Stimulated activated memory B cell treated with anti-CD40 and anti-IgM and Interleukin-4, amounts not matched to agents 10 μg/mL and 1 μg/mL and 100 μg/mL, for 72 hours (primary cell): ENCODE measurements around the gene FBXO21.
"Not testable (repeated sequence)": the region's sequence is repeated elsewhere in the genome, so short reads cannot be mapped to it uniquely, and the experiment has no call there.

ENCODE experiments used
- ATAC-seq: fragments of 150-1000 bp; cut with Tn5 transposase; 2 replicates; pipeline ENCODE4 v1.10.0; 2021
- H3K27ac Mint-ChIP-seq: one replicate; pipeline ENCODE4 v1.8.0; 2022; ENCODE audit warnings: mild to moderate bottlenecking, mixed read lengths
- H3K27me3 Mint-ChIP-seq: one replicate; pipeline ENCODE4 v1.8.0; 2022; ENCODE audit warnings: mixed read lengths
- H3K36me3 Mint-ChIP-seq: one replicate; pipeline ENCODE4 v1.8.0; 2022; ENCODE audit warnings: mixed read lengths
- H3K4me1 Mint-ChIP-seq: one replicate; pipeline ENCODE4 v1.8.0; 2022; ENCODE audit warnings: mixed read lengths
- H3K4me3 Mint-ChIP-seq: one replicate; pipeline ENCODE4 v1.8.0; 2022; ENCODE audit warnings: mild to moderate bottlenecking, moderate library complexity, mixed read lengths
- H3K9me3 Mint-ChIP-seq: one replicate; pipeline ENCODE4 v1.8.0; 2022; ENCODE audit warnings: mixed read lengths

The FBXO21 gene

GRCh38 chr12:117190210-117190781 lies at the start of gene FBXO21:
Gene FBXO21 (minus strand): TSS chr12:117190470. CDS start chr12:117190456, 14 bp downstream.
- Mint-ChIP-seq H3K9me3 (no peaks in the 10 kb centered on the region), H3K4me3 (peak within 1 kb of the TSS; percentile 89), H3K36me3 (peaks cover 7% of the 10 kb centered on the region), H3K27me3 (peaks cover 10% of the 10 kb centered on the region), H3K27ac (peak within 1 kb of the TSS; percentile 83), H3K4me1 (peaks cover 21% of the 10 kb centered on the region)
- ATAC-seq: peak; percentile 96

GRCh38 chr12:117236456-117237001 lies 46.3 kb upstream of the FBXO21 start:
- Mint-ChIP-seq H3K27me3 (peaks cover 33% of the 10 kb centered on the region), H3K4me1 (no peaks in the 10 kb centered on the region), H3K27ac (no peak overlapping the region), H3K4me3 (no peak overlapping the region), H3K9me3 (peaks cover 2% of the 10 kb centered on the region), H3K36me3 (no peaks in the 10 kb centered on the region)
- ATAC-seq: no peak

GRCh38 chr12:117235261-117235660 lies 45.0 kb upstream of the FBXO21 start:
- no peak overlapping the region for H3K27ac Mint-ChIP-seq
- H3K36me3 Mint-ChIP-seq: no peaks in the 10 kb centered on the region
- ATAC-seq: no peak
- no peak overlapping the region for H3K4me3 Mint-ChIP-seq
- peaks cover 2% of the 10 kb centered on the region for H3K9me3 Mint-ChIP-seq
- peaks cover 40% of the 10 kb centered on the region for H3K27me3 Mint-ChIP-seq
- no peaks in the 10 kb centered on the region for H3K4me1 Mint-ChIP-seq

- peaks cover 48% of the 10 kb centered on the region for H3K27me3 Mint-ChIP-seq
- peaks cover 2% of the 10 kb centered on the region for H3K9me3 Mint-ChIP-seq
- H3K27ac Mint-ChIP-seq: no peak overlapping the region
- H3K4me3 Mint-ChIP-seq: no peak overlapping the region
- ATAC-seq: no peak
- no peaks in the 10 kb centered on the region for H3K36me3 Mint-ChIP-seq
- H3K4me1 Mint-ChIP-seq: no peaks in the 10 kb centered on the region
These were observed 44.2 kb upstream of the FBXO21 start for GRCh38 chr12:117234441-117234840.

- H3K27me3 Mint-ChIP-seq: peaks cover 62% of the 10 kb centered on the region
- no peak overlapping the region for H3K4me3 Mint-ChIP-seq
- H3K4me1 Mint-ChIP-seq: no peaks in the 10 kb centered on the region
- H3K36me3 Mint-ChIP-seq: no peaks in the 10 kb centered on the region
- H3K27ac Mint-ChIP-seq: no peak overlapping the region
- peaks cover 2% of the 10 kb centered on the region for H3K9me3 Mint-ChIP-seq
- no peak for ATAC-seq
These were observed 41.5 kb upstream of the FBXO21 start for GRCh38 chr12:117231750-117232149.

- peaks cover 41% of the 10 kb centered on the region for H3K27me3 Mint-ChIP-seq
These were observed 38.0 kb upstream of the FBXO21 start for GRCh38 chr12:117228239-117228638.

GRCh38 chr12:117227000-117227653 lies 36.9 kb upstream of the FBXO21 start:
- H3K4me3 Mint-ChIP-seq: no peak overlapping the region
- H3K27ac Mint-ChIP-seq: no peak overlapping the region
- peaks cover 36% of the 10 kb centered on the region for H3K27me3 Mint-ChIP-seq

More at GRCh38 chr12:117228239-117228638, 38.0 kb upstream of the FBXO21 start:
- H3K4me3 Mint-ChIP-seq: no peak overlapping the region
- no peaks in the 10 kb centered on the region for H3K36me3 Mint-ChIP-seq
- H3K4me1 Mint-ChIP-seq: no peaks in the 10 kb centered on the region
- H3K27ac Mint-ChIP-seq: no peak overlapping the region
- no peak for ATAC-seq
- no peaks in the 10 kb centered on the region for H3K9me3 Mint-ChIP-seq

GRCh38 chr12:117226505-117226904 lies 36.2 kb upstream of the FBXO21 start:
- Mint-ChIP-seq H3K27me3 (peaks cover 31% of the 10 kb centered on the region), H3K4me3 (no peak overlapping the region), H3K9me3 (no peaks in the 10 kb centered on the region), H3K4me1 (no peaks in the 10 kb centered on the region), H3K36me3 (no peaks in the 10 kb centered on the region), H3K27ac (no peak overlapping the region)
- ATAC-seq: no peak

More at GRCh38 chr12:117227000-117227653, 36.9 kb upstream of the FBXO21 start:
- no peaks in the 10 kb centered on the region for H3K4me1 Mint-ChIP-seq
- ATAC-seq: peak; percentile 34
- H3K9me3 Mint-ChIP-seq: no peaks in the 10 kb centered on the region
- H3K36me3 Mint-ChIP-seq: no peaks in the 10 kb centered on the region

- H3K27me3 Mint-ChIP-seq: peaks cover 27% of the 10 kb centered on the region
- H3K27ac Mint-ChIP-seq: no peak overlapping the region
- H3K4me3 Mint-ChIP-seq: no peak overlapping the region
- ATAC-seq: no peak
- no peaks in the 10 kb centered on the region for H3K9me3 Mint-ChIP-seq
- H3K36me3 Mint-ChIP-seq: no peaks in the 10 kb centered on the region
- H3K4me1 Mint-ChIP-seq: no peaks in the 10 kb centered on the region
These were observed 34.9 kb upstream of the FBXO21 start for GRCh38 chr12:117225179-117225578.

- H3K9me3 Mint-ChIP-seq, H3K36me3 Mint-ChIP-seq, ATAC-seq, H3K27ac Mint-ChIP-seq, H3K4me1 Mint-ChIP-seq, H3K4me3 Mint-ChIP-seq: not testable (repeated sequence)
- peaks cover 22% of the 10 kb centered on the region for H3K27me3 Mint-ChIP-seq
These were observed 30.7 kb upstream of the FBXO21 start for GRCh38 chr12:117220947-117221346.

- Mint-ChIP-seq H3K4me1 (peaks cover 5% of the 10 kb centered on the region), H3K4me3 (no peak overlapping the region), H3K36me3 (no peaks in the 10 kb centered on the region), H3K27me3 (peaks cover 22% of the 10 kb centered on the region), H3K27ac (no peak overlapping the region), H3K9me3 (no peaks in the 10 kb centered on the region)
- no peak for ATAC-seq
These were observed 27.9 kb upstream of the FBXO21 start for GRCh38 chr12:117218149-117218548.

- Mint-ChIP-seq H3K4me3 (no peak overlapping the region), H3K4me1 (peaks cover 5% of the 10 kb centered on the region), H3K36me3 (no peaks in the 10 kb centered on the region), H3K9me3 (no peaks in the 10 kb centered on the region), H3K27me3 (peaks cover 26% of the 10 kb centered on the region), H3K27ac (no peak overlapping the region)
- ATAC-seq: no peak
These were observed 26.4 kb upstream of the FBXO21 start for GRCh38 chr12:117216686-117217085.

GRCh38 chr12:117214797-117215196 lies 24.5 kb upstream of the FBXO21 start:
- peaks cover 27% of the 10 kb centered on the region for H3K27me3 Mint-ChIP-seq
- peaks cover 5% of the 10 kb centered on the region for H3K4me1 Mint-ChIP-seq
- H3K4me3 Mint-ChIP-seq: no peak overlapping the region
- H3K36me3 Mint-ChIP-seq: no peaks in the 10 kb centered on the region
- H3K27ac Mint-ChIP-seq: no peak overlapping the region
- H3K9me3 Mint-ChIP-seq: no peaks in the 10 kb centered on the region
- peak; percentile 35 for ATAC-seq

- peaks cover 17% of the 10 kb centered on the region for H3K27me3 Mint-ChIP-seq
- peaks cover 5% of the 10 kb centered on the region for H3K4me1 Mint-ChIP-seq
- no peak overlapping the region for H3K27ac Mint-ChIP-seq
- H3K9me3 Mint-ChIP-seq: no peaks in the 10 kb centered on the region
- no peak overlapping the region for H3K4me3 Mint-ChIP-seq
- no peak for ATAC-seq
- no peaks in the 10 kb centered on the region for H3K36me3 Mint-ChIP-seq
These were observed 23.1 kb upstream of the FBXO21 start for GRCh38 chr12:117213295-117213808.

- Mint-ChIP-seq H3K4me3 (no peak overlapping the region), H3K27ac (no peak overlapping the region), H3K27me3 (peaks cover 22% of the 10 kb centered on the region), H3K36me3 (no peaks in the 10 kb centered on the region), H3K4me1 (peaks cover 5% of the 10 kb centered on the region), H3K9me3 (no peaks in the 10 kb centered on the region)
- ATAC-seq: peak; percentile 62
These were observed 22.4 kb upstream of the FBXO21 start for GRCh38 chr12:117212563-117213190.
